HEK293 (cell line): Measurements from ENCODE around the gene RUNX1.

Source experiments
- CTCF ChIA-PET: fragments of 350-600 bp; formaldehyde crosslinking; extraction: SDS; loops from one replicate; lab custom pipeline; 2021; ENCODE audit warnings: antibody characterized with exemption; lab: Yijun Ruan, JAX
- POLR2A ChIA-PET: fragments of 300-600 bp; formaldehyde crosslinking; extraction: SDS; loops from one replicate; lab custom pipeline; 2020; ENCODE audit warnings: antibody characterized with exemption, inconsistent platforms; lab: Yijun Ruan, JAX
- H3K27ac ChIP-seq: fragments of 200-500 bp; sonication (Bioruptor generic); 2 replicates; pipeline ENCODE4 v1.5.1; 2014; ENCODE audit warnings: low read depth, low read length, control low read depth, inconsistent platforms; ENCODE audit errors: extremely low read depth
- H3K36me3 ChIP-seq, 2 experiments: fragments of 200-500 bp in 1 of 2; sonication (Bioruptor generic) in 1 of 2; 1 replicate in 1 of 2; 2 replicates in 1 of 2; pipeline ENCODE4 v1.5.1; 2014 to 2017; ENCODE audit warnings: inconsistent platforms in 2 of 2, low read length in 2 of 2; ENCODE audit not compliant: control insufficient read depth in 2 of 2, insufficient read depth in 1 of 2
- H3K4me1 ChIP-seq: fragments of 200-500 bp; sonication (Bioruptor generic); 2 replicates; pipeline ENCODE4 v1.5.1; 2014; ENCODE audit warnings: mild to moderate bottlenecking, low read length, inconsistent platforms; ENCODE audit not compliant: control insufficient read depth, insufficient read depth
- H3K4me3 ChIP-seq: 2 replicates; pipeline ENCODE4 v1.5.1; 2011; ENCODE audit warnings: low read depth, mild to moderate bottlenecking, control low read depth, low read length, moderate library complexity
- H3K9me3 ChIP-seq: fragments of 200-500 bp; sonication (Bioruptor generic); 2 replicates; pipeline ENCODE4 v1.5.1; 2014; ENCODE audit warnings: low read depth, low read length, inconsistent platforms; ENCODE audit not compliant: control insufficient read depth, insufficient read depth
- AEBP2 ChIP-seq: fragments of 450-650 bp; formaldehyde crosslinking; IDR thresholded peaks from 2 replicates; pipeline ENCODE4 v1.5.1; 2016; ENCODE audit warnings: missing biosample characterization, missing genetic modification characterization, borderline replicate concordance
- ELK4 ChIP-seq: IDR thresholded peaks from 2 replicates; pipeline ENCODE4 v1.6.1; 2011; ENCODE audit warnings: mild to moderate bottlenecking, low read depth, low read length, borderline replicate concordance
- FEZF1 ChIP-seq: fragments of 450-650 bp; formaldehyde crosslinking; IDR thresholded peaks from 2 replicates; pipeline ENCODE4 v1.5.1; 2016; ENCODE audit warnings: missing biosample characterization, missing genetic modification characterization
- HOXD13 ChIP-seq: sonication (generic); formaldehyde crosslinking; IDR thresholded peaks from 2 replicates; pipeline ENCODE4 v1.8.0; 2022; ENCODE audit warnings: missing genetic modification reagents, borderline replicate concordance
- PBX3 ChIP-seq: sonication (generic); formaldehyde crosslinking; IDR thresholded peaks from 2 replicates; pipeline ENCODE4 v1.8.1; 2022; ENCODE audit warnings: mild to moderate bottlenecking, moderate library complexity, missing genetic modification reagents
- TRIM28 ChIP-seq: IDR thresholded peaks from 2 replicates; pipeline ENCODE4 v1.6.1; 2011; ENCODE audit warnings: low read length, control low read depth, borderline replicate concordance
- ZBTB17 ChIP-seq: fragments of 450-650 bp; formaldehyde crosslinking; IDR thresholded peaks from 2 replicates; pipeline ENCODE4 v1.5.1; 2016; ENCODE audit warnings: missing biosample characterization, missing genetic modification characterization
- ZBTB7A ChIP-seq: fragments of 450-650 bp; formaldehyde crosslinking; IDR thresholded peaks from 2 replicates; pipeline ENCODE4 v1.5.1; 2016; ENCODE audit warnings: low read depth, missing biosample characterization, missing genetic modification characterization
- ZEB2 ChIP-seq: fragments of 450-650 bp; formaldehyde crosslinking; IDR thresholded peaks from 2 replicates; pipeline ENCODE4 v1.5.1; 2016; ENCODE audit warnings: missing biosample characterization, missing genetic modification characterization
- ZNF112 ChIP-seq: fragments of 450-650 bp; formaldehyde crosslinking; IDR thresholded peaks from 2 replicates; pipeline ENCODE4 v1.5.0; 2017; ENCODE audit warnings: missing biosample characterization, missing genetic modification characterization
- ZNF184 ChIP-seq: fragments of 450-650 bp; IDR thresholded peaks from 2 replicates; pipeline ENCODE4 v1.5.1; 2018; ENCODE audit warnings: missing biosample characterization, mild to moderate bottlenecking, missing genetic modification characterization
- ZNF24 ChIP-seq: fragments of 450-650 bp; formaldehyde crosslinking; IDR thresholded peaks from 2 replicates; pipeline ENCODE4 v1.5.1; 2016; ENCODE audit warnings: missing biosample characterization, missing genetic modification characterization
- ZNF335 ChIP-seq: fragments of 450-650 bp; formaldehyde crosslinking; conservative IDR thresholded peaks from 2 replicates; pipeline ENCODE4 v1.5.1; 2016; ENCODE audit warnings: missing biosample characterization, missing genetic modification characterization
- ZNF341 ChIP-seq: fragments of 450-650 bp; formaldehyde crosslinking; IDR thresholded peaks from 2 replicates; pipeline ENCODE4; 2016; ENCODE audit warnings: low read depth, missing biosample characterization, missing genetic modification characterization
- ZNF391 ChIP-seq: fragments of 450-650 bp; formaldehyde crosslinking; IDR thresholded peaks from 2 replicates; pipeline ENCODE4 v1.5.1; 2016; ENCODE audit warnings: low read depth, missing biosample characterization, missing genetic modification characterization, borderline replicate concordance
- ZNF518A ChIP-seq: fragments of 450-650 bp; formaldehyde crosslinking; conservative IDR thresholded peaks from 2 replicates; pipeline ENCODE4 v1.5.1; 2016; ENCODE audit warnings: low read depth, missing biosample characterization, missing genetic modification characterization
- ZNF548 ChIP-seq: fragments of 450-650 bp; formaldehyde crosslinking; IDR thresholded peaks from 2 replicates; pipeline ENCODE4 v1.5.1; 2016; ENCODE audit warnings: missing biosample characterization, missing genetic modification characterization
- ZNF561 ChIP-seq: fragments of 450-650 bp; IDR thresholded peaks from 2 replicates; pipeline ENCODE4 v1.5.1; 2018; ENCODE audit warnings: missing biosample characterization, missing genetic modification characterization, borderline replicate concordance
- ZNF624 ChIP-seq: fragments of 450-650 bp; formaldehyde crosslinking; IDR thresholded peaks from 2 replicates; pipeline ENCODE4 v1.5.1; 2017; ENCODE audit warnings: missing biosample characterization, missing genetic modification characterization
- ZNF677 ChIP-seq: fragments of 450-650 bp; IDR thresholded peaks from 2 replicates; pipeline ENCODE4 v1.5.0; 2018; ENCODE audit warnings: missing biosample characterization, mild to moderate bottlenecking, missing genetic modification characterization, moderate library complexity
- ZNF701 ChIP-seq: fragments of 450-650 bp; formaldehyde crosslinking; IDR thresholded peaks from 2 replicates; pipeline ENCODE4 v1.5.1; 2016; ENCODE audit warnings: missing biosample characterization, missing genetic modification characterization
- ZSCAN16 ChIP-seq: fragments of 450-650 bp; formaldehyde crosslinking; IDR thresholded peaks from 2 replicates; pipeline ENCODE4 v1.5.1; 2016; ENCODE audit warnings: missing biosample characterization, missing genetic modification characterization
- ZSCAN18 ChIP-seq: fragments of 450-650 bp; formaldehyde crosslinking; IDR thresholded peaks from 2 replicates; pipeline ENCODE4 v1.5.1; 2016; ENCODE audit warnings: missing biosample characterization, missing genetic modification characterization
- ZSCAN30 ChIP-seq: fragments of 450-650 bp; IDR thresholded peaks from 2 replicates; pipeline ENCODE4 v1.5.1; 2018; ENCODE audit warnings: missing biosample characterization, mild to moderate bottlenecking, missing genetic modification characterization, moderate library complexity

Gene RUNX1

GRCh38 chr21:34911360-34911759 is 137.7 kb downstream of the RUNX1 start (continued):
- TF ChIP-seq AEBP2 (no peak), PBX3 (CRISPR knock-in tag) (no peak), ZBTB17 (tag by site-specific recombination) (no peak), ZSCAN18 (no peak), ZNF518A (tag by site-specific recombination) (no peak), ZNF335 (tag by site-specific recombination) (no peak), FEZF1 (tag by site-specific recombination) (no peak)

GRCh38 chr21:34910396-34910795 is 138.7 kb downstream of the RUNX1 start:
- H3K4me1 ChIP-seq = no peaks in the 10 kb centered on the region
- no peaks in the 10 kb centered on the region for H3K9me3 ChIP-seq
- H3K27ac ChIP-seq = no peak overlapping the region
- CTCF ChIA-PET = interaction anchor here (0.7 kb wide), 1 partner anchor 1169 kb away, joined by 6 read pairs; no protein-coding TSS in a partner anchor
- no peak overlapping the region for H3K4me3 ChIP-seq
- POLR2A ChIA-PET = no interaction called here
- TF ChIP-seq ZNF335 (tag by site-specific recombination) = no peak
- TF ChIP-seq ZNF701 (tag by site-specific recombination) = no peak
- no peak for TF ChIP-seq ZNF677 (tag by site-specific recombination)
- TF ChIP-seq ZSCAN30 (tag by site-specific recombination) = no peak
- no peak for TF ChIP-seq HOXD13 (CRISPR knock-in tag)
- TF ChIP-seq ZSCAN16 (tag by site-specific recombination) = no peak
- no peak for TF ChIP-seq ZEB2 (tag by site-specific recombination)
- no peak for TF ChIP-seq ZBTB7A (tag by site-specific recombination)
- no peak for TF ChIP-seq ZNF341 (tag by site-specific recombination)
- TF ChIP-seq ZNF561 (tag by site-specific recombination) = no peak
- no peak for TF ChIP-seq ZNF184
- TF ChIP-seq ZNF391 (tag by site-specific recombination) = no peak
- no peak for TF ChIP-seq TRIM28
- no peak for TF ChIP-seq ZNF624
- no peak for TF ChIP-seq ZNF112 (tag by site-specific recombination)
- TF ChIP-seq ZNF548 = no peak
- no peak for TF ChIP-seq ELK4
- TF ChIP-seq ZNF24 = no peak
- H3K36me3 ChIP-seq = no peaks in the 10 kb centered on the region
